Measurements from ENCODE around the gene BEND6. TPM values are rescaled to one million over a fixed set of nuclear protein-coding genes. Genes with fewer than 3 reads are reported as not detected.
"Not testable (repeated sequence)": the region's sequence is repeated elsewhere in the genome, so short reads cannot be mapped to it uniquely, and the experiment has no call there.

BEND6 gene
- total RNA-seq, 2 donors from 2014 or later, result 0.32 to 0.61 TPM

- H3K4me3 ChIP-seq, result no peak overlapping the region
- H3K36me3 ChIP-seq, result no peaks in the 10 kb centered on the region
- no peaks in the 10 kb centered on the region for H3K4me1 ChIP-seq
- H3K9me3 ChIP-seq, result no peaks in the 10 kb centered on the region
- intact Hi-C loops (cut with DNase I), result no loop called here
- no peaks in the 10 kb centered on the region for H3K27me3 ChIP-seq
- DNase-seq, result no peak
- no peak for TF ChIP-seq CTCF (IDR thresholded peaks at IDR 0.05)
- no peak overlapping the region for H3K27ac ChIP-seq
- H3K9ac ChIP-seq (ENCODE audit: low read depth in 2 of 2, low read length in 2 of 2), result no peak overlapping the region
Measured at GRCh38 chr6:56995347-56995902, 40.5 kb downstream of the BEND6 start.

- no peaks in the 10 kb centered on the region for H3K36me3 ChIP-seq
- no peaks in the 10 kb centered on the region for H3K9me3 ChIP-seq
- DNase-seq, result no peak
- no peak overlapping the region for H3K27ac ChIP-seq
- H3K27me3 ChIP-seq, result no peaks in the 10 kb centered on the region
- no peak for TF ChIP-seq CTCF (IDR thresholded peaks at IDR 0.05)
- H3K9ac ChIP-seq (ENCODE audit: low read depth in 2 of 2, low read length in 2 of 2), result no peak overlapping the region
- intact Hi-C loops (cut with DNase I), result no loop called here
- H3K4me3 ChIP-seq, result no peak overlapping the region
- H3K4me1 ChIP-seq, result no peaks in the 10 kb centered on the region
Measured at GRCh38 chr6:56996401-56996800, 41.5 kb downstream of the BEND6 start.

GRCh38 chr6:56999049-56999448, 44.1 kb downstream of the BEND6 start:
- H3K4me3 ChIP-seq, result no peak overlapping the region
- no peak for DNase-seq
- no peak overlapping the region for H3K9ac ChIP-seq (ENCODE audit: low read depth in 2 of 2, low read length in 2 of 2)
- no peaks in the 10 kb centered on the region for H3K4me1 ChIP-seq
- no peak for TF ChIP-seq CTCF (IDR thresholded peaks at IDR 0.05)
- H3K27ac ChIP-seq, result no peak overlapping the region
- no peaks in the 10 kb centered on the region for H3K27me3 ChIP-seq
- intact Hi-C loops (cut with DNase I), result no loop called here
- H3K36me3 ChIP-seq, result no peaks in the 10 kb centered on the region
- H3K9me3 ChIP-seq, result no peaks in the 10 kb centered on the region

- DNase-seq; H3K36me3 ChIP-seq; intact Hi-C loops (cut with DNase I); H3K4me1 ChIP-seq; H3K27me3 ChIP-seq; H3K9me3 ChIP-seq; H3K27ac ChIP-seq; H3K9ac ChIP-seq (ENCODE audit: low read depth in 2 of 2, low read length in 2 of 2); H3K4me3 ChIP-seq: not testable (repeated sequence)
Measured at GRCh38 chr6:56999748-57000147, 44.8 kb downstream of the BEND6 start.

GRCh38 chr6:57002197-57002596, 47.3 kb downstream of the BEND6 start:
- TF ChIP-seq CTCF (IDR thresholded peaks at IDR 0.05), result no peak
- no peak overlapping the region for H3K27ac ChIP-seq
- H3K27me3 ChIP-seq, result no peaks in the 10 kb centered on the region
- H3K4me1 ChIP-seq, result no peaks in the 10 kb centered on the region
- no peak overlapping the region for H3K9ac ChIP-seq (ENCODE audit: low read depth in 2 of 2, low read length in 2 of 2)
- no peaks in the 10 kb centered on the region for H3K36me3 ChIP-seq
- no peak for DNase-seq
- H3K4me3 ChIP-seq, result no peak overlapping the region
- no peaks in the 10 kb centered on the region for H3K9me3 ChIP-seq
- intact Hi-C loops (cut with DNase I), result no loop called here

- intact Hi-C loops (cut with DNase I), result no loop called here
- Histone ChIP-seq H3K9ac (ENCODE audit: low read depth in 2 of 2, low read length in 2 of 2) (no peak overlapping the region), H3K4me1 (no peaks in the 10 kb centered on the region), H3K27ac (no peak overlapping the region), H3K36me3 (no peaks in the 10 kb centered on the region), H3K9me3 (no peaks in the 10 kb centered on the region), H3K4me3 (no peak overlapping the region), H3K27me3 (no peaks in the 10 kb centered on the region)
- TF ChIP-seq CTCF (IDR thresholded peaks at IDR 0.05), result no peak
- no peak for DNase-seq
Measured at GRCh38 chr6:57004292-57004691, 49.4 kb downstream of the BEND6 start.

Data from colonic mucosa (tissue), 4 donors.